ENCODE measurements around the gene APC.
A peak's percentile ranks its signal among the peaks of the same experiment; 100 is the strongest.

APC gene

DNA sequence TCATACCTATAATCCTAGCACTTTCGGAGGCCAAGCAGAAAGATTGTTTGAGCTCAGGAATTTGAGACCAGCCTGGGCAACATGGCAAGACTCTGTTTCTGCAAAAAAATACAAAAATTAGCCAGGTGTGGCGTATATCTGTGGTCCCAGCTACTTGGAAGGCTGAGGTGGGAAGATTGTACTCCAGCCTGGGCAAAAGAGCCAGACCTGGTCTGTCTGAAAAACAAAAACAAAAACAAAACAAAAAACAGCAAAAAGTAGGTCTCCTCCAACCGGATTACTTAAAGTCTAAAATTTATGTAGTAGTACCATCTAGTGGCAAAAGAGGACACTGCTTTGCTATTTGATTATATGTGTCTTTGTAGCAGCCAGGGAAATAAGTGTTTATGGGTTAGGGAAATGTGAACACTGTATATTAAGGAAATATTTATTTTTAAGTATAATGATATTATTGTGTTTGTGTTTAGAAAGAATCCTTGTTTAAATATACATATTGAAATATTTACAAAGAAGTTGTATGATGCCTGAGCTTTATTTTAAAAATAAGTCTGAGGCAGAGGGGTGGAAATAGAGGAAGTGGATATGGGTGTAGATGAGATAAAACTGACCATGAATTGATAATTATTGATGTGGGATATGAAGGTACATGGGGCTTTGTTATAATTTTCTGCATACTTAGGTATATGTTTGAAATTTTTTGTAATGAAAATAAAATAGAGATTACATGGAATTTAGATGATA, 20.0 kb downstream of the APC start:
- DNase-seq (ENCODE audit: insufficient read length) (no peak), FAIRE-seq (peak; percentile 74)
- TF ChIP-seq POLR2A (IDR thresholded peaks at IDR 0.05; ENCODE audit: low read depth, low read length), result no peak
- TF ChIP-seq POLR2AphosphoS5 (IDR thresholded peaks at IDR 0.05; ENCODE audit: low read depth, low read length), result no peak
- TF ChIP-seq TAF1 (IDR thresholded peaks at IDR 0.05; ENCODE audit: borderline replicate concordance, low read depth, low read length), result no peak

DNA sequence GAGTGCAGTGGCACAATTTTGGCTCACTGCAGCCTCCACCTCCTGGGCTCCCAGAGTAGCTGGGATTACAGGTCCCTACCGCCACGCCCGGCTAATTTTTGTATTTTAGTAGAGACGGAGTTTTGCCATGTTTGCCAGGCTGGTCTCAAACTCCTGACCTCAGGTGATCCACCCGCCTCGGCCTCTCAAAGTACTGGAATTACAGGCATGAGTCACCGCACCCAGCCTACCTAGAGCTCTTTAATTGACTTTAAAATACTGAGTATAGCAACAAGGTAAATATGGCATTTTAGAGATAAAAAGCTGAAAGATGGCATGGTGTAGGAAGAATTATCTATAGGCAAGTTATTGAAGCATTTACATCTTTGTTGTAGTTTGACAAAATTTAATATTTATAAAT, 21.0 kb downstream of the APC start:
- TF ChIP-seq POLR2AphosphoS5 (IDR thresholded peaks at IDR 0.05; ENCODE audit: low read depth, low read length) (no peak), TAF1 (IDR thresholded peaks at IDR 0.05; ENCODE audit: borderline replicate concordance, low read depth, low read length) (no peak), POLR2A (IDR thresholded peaks at IDR 0.05; ENCODE audit: low read depth, low read length) (no peak)
- DNase-seq (ENCODE audit: insufficient read length), result no peak
- FAIRE-seq, result no peak

DNA sequence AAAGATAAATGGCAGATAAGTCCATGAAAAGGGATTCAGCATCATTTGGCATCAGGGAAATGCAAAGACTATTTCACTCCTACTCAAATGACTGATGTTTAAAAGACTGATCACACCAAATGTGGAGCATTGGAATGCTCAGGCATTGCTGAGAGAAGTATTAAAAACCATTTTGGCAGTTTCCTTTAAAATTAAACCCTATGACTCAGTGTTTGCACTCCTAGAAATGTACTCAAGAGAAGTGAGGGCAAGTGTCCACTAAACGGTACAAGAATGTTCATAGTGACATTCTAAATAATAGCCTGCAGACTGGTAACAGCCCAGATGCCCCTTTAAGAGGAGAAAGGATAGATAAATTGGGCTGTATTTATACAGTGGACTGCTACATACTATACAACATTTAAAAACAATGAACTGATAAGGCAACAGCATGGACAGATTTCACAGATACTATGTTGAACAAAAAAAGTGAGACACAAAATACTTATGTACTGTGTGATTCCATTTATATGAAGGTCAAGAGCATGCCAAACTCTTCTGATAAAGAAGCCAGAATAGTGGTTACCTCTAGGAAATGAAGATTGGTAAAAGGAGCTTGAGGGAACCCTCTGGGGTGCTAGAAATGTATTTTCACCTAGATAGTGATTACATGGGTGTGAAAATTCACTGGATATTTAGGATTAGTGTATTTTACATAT, 24.6 kb downstream of the APC start:
- no peak for DNase-seq (ENCODE audit: insufficient read length)
- peak; percentile 5 for FAIRE-seq
- TF ChIP-seq POLR2A (IDR thresholded peaks at IDR 0.05; ENCODE audit: low read depth, low read length), result no peak
- TF ChIP-seq POLR2AphosphoS5 (IDR thresholded peaks at IDR 0.05; ENCODE audit: low read depth, low read length), result no peak
- no peak for TF ChIP-seq TAF1 (IDR thresholded peaks at IDR 0.05; ENCODE audit: borderline replicate concordance, low read depth, low read length)

DNA sequence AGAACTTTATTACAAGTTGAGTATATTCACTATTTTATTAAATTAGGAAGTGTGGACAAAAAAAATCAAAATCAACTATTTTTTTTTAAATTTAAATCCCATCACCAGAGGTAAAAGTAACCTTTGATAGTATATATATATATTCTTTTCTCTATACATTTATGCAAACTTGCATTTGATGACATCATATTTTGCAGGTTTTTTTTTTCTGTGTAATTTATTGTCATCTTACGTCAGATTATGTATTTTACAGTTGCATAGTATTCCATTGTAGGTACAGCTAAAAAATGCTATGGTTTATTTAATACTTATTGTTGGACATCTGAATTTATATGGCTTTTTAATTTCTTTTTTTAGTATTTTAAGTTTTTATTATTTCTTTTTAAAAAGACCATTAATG, 25.5 kb downstream of the APC start:
- TF ChIP-seq POLR2A (IDR thresholded peaks at IDR 0.05; ENCODE audit: low read depth, low read length) (no peak), TAF1 (IDR thresholded peaks at IDR 0.05; ENCODE audit: borderline replicate concordance, low read depth, low read length) (no peak), POLR2AphosphoS5 (IDR thresholded peaks at IDR 0.05; ENCODE audit: low read depth, low read length) (no peak)
- DNase-seq (ENCODE audit: insufficient read length) (no peak), FAIRE-seq (no peak)

DNA sequence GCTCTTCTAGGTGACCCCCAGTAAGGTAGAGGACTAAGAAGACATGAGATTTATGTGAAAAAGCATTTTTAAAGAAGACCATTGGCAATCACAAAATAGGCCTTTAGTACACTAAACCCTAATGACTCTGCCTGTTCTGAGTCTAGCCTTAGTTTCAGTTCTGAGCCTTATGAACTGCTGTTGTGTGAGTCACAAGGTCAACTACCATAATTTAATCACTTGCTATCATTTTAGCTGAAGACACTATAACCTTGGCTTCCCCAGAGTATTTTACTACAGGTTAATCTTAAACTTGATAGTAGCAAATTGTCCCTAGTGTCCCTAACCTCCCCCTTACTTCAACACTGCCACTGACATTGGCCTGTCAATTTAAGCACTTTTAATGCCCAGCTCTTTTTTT, 34.4 kb downstream of the APC start:
- FAIRE-seq (no peak), DNase-seq (ENCODE audit: insufficient read length) (no peak)
- TF ChIP-seq TAF1 (IDR thresholded peaks at IDR 0.05; ENCODE audit: borderline replicate concordance, low read depth, low read length) (no peak), POLR2A (IDR thresholded peaks at IDR 0.05; ENCODE audit: low read depth, low read length) (no peak), POLR2AphosphoS5 (IDR thresholded peaks at IDR 0.05; ENCODE audit: low read depth, low read length) (no peak)

DNA sequence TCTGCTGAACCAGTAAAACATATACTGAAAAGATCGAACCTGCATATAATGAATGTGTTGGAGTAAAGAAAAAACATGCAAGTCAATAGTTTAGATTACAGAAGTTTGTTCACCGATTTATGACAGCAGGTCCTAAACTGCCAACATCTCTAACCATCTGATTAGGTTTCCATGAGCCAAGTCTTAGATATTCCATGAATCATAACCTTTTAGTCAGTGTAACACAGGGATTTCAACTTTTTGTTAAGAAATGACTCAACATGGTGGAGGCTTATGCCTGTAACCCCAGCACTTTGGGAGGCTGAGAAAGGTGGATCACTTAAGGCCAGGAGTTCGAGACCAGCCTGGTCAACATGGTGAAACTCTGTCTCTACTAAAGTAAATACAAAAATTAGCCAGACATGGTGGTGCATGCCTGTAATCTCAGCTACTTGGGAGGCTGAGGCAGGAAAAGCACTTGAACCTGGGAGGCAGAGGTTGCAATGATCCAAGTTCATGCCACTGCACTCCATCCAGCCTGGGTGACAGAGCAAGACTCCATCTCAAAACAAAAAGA, 38.7 kb downstream of the APC start:
- FAIRE-seq (peak; percentile 14), DNase-seq (ENCODE audit: insufficient read length) (no peak)
- TF ChIP-seq POLR2A (IDR thresholded peaks at IDR 0.05; ENCODE audit: low read depth, low read length) (no peak), POLR2AphosphoS5 (IDR thresholded peaks at IDR 0.05; ENCODE audit: low read depth, low read length) (no peak), TAF1 (IDR thresholded peaks at IDR 0.05; ENCODE audit: borderline replicate concordance, low read depth, low read length) (no peak)

DNA sequence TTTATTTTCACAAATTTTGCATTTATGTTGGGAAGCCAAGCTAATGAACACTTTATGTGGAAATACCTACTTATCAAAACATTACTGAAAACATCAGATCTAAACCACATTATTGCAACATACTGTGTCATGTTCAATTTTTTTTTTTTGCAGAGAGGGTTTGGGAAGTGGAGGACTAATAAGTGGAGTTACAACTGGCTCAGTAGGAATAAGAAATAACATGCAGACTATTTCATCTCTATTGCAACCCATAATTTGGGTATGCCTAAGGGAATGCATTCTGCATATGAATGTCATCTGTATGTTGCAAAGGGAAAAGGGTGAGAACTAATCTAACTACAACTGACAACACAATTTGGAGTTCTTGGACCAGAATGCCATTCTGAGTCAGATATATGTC, 41.8 kb downstream of the APC start:
- peak; percentile 27 for FAIRE-seq
- no peak for TF ChIP-seq TAF1 (IDR thresholded peaks at IDR 0.05; ENCODE audit: borderline replicate concordance, low read depth, low read length)
- no peak for TF ChIP-seq POLR2A (IDR thresholded peaks at IDR 0.05; ENCODE audit: low read depth, low read length)
- TF ChIP-seq POLR2AphosphoS5 (IDR thresholded peaks at IDR 0.05; ENCODE audit: low read depth, low read length), result no peak
- no peak for DNase-seq (ENCODE audit: insufficient read length)

DNA sequence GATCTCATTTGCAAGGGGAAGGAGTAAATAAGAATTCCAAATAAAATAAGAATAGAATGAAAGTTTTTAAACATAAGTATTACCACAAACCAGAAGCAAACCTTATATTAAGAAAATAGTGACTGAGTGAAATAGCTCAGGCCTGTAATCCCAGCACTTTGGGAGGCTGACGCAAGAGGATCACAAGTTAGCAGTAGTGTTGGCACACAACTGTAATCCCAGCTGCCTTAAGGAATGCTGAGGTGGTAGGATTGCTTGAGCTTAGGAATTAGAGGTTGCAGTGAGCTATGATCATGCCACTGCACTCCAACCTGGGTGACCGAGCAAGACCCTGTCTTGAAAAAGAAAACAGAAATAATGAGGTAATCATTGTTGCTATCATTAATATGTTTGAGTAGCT, 47.0 kb downstream of the APC start:
- FAIRE-seq, result no peak
- no peak for DNase-seq (ENCODE audit: insufficient read length)
- no peak for TF ChIP-seq POLR2A (IDR thresholded peaks at IDR 0.05; ENCODE audit: low read depth, low read length)
- no peak for TF ChIP-seq TAF1 (IDR thresholded peaks at IDR 0.05; ENCODE audit: borderline replicate concordance, low read depth, low read length)
- no peak for TF ChIP-seq POLR2AphosphoS5 (IDR thresholded peaks at IDR 0.05; ENCODE audit: low read depth, low read length)

DNA sequence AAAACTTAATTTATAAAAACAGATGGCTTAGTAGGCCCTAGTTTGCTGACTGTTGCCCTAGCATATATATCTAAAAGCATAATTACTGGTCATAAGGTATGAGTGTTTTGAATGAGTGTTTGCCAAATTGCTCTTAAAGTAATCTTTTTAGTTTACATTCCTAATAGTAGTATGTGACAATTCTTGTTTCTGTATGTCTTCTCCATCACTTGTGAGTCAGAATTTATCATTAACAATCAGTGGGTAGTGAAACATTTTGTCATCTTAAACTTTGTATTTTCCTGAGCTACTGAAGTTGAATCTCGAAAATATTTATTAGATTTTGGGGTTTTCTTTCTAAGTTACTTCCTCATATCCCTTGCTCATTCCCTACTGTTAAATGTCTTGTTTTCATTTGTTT, 49.6 kb downstream of the APC start:
- TF ChIP-seq POLR2A (IDR thresholded peaks at IDR 0.05; ENCODE audit: low read depth, low read length), result no peak
- no peak for TF ChIP-seq TAF1 (IDR thresholded peaks at IDR 0.05; ENCODE audit: borderline replicate concordance, low read depth, low read length)
- TF ChIP-seq POLR2AphosphoS5 (IDR thresholded peaks at IDR 0.05; ENCODE audit: low read depth, low read length), result no peak
- FAIRE-seq (no peak), DNase-seq (ENCODE audit: insufficient read length) (no peak)

DNA sequence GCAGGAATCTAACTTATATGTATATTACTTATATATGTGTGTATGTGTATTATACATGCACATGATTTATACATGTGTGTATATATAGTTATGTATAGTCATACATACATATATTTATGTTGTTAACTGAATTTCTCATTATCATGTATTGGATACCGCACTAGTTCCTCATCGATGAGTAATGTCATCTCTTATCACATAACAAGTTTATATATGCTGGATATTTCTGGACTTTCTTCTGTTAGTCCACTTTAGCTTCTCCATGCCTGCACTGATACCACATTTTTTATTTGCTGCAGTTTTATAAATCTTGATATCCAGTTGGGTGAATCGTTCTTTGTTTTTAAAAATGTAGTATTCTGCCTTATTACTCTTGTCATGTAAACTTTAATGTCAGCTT, 50.2 kb downstream of the APC start:
- TF ChIP-seq POLR2AphosphoS5 (IDR thresholded peaks at IDR 0.05; ENCODE audit: low read depth, low read length) (no peak), TAF1 (IDR thresholded peaks at IDR 0.05; ENCODE audit: borderline replicate concordance, low read depth, low read length) (no peak), POLR2A (IDR thresholded peaks at IDR 0.05; ENCODE audit: low read depth, low read length) (no peak)
- DNase-seq (ENCODE audit: insufficient read length), result no peak
- no peak for FAIRE-seq

DNA sequence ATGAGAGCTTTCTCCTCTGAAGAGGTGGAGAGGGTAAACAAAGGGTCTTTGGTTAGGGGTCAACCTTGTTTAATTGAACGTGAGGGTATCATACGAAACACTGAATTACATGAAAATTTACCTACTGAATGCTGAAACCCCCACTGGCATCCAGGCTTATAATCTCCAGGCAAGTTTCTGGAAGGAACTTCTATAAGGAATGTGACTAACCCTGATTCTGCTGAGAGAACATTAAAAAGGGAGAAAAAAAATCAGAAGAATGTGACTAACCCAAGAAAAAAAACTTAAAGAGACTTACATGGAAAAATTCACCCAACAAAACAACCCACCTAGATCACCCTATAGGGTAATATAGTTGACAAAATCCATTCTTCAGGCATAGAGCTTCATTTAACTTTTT, 55.5 kb downstream of the APC start:
- FAIRE-seq (no peak), DNase-seq (ENCODE audit: insufficient read length) (no peak)
- TF ChIP-seq POLR2AphosphoS5 (IDR thresholded peaks at IDR 0.05; ENCODE audit: low read depth, low read length), result no peak
- no peak for TF ChIP-seq TAF1 (IDR thresholded peaks at IDR 0.05; ENCODE audit: borderline replicate concordance, low read depth, low read length)
- no peak for TF ChIP-seq POLR2A (IDR thresholded peaks at IDR 0.05; ENCODE audit: low read depth, low read length)

DNA sequence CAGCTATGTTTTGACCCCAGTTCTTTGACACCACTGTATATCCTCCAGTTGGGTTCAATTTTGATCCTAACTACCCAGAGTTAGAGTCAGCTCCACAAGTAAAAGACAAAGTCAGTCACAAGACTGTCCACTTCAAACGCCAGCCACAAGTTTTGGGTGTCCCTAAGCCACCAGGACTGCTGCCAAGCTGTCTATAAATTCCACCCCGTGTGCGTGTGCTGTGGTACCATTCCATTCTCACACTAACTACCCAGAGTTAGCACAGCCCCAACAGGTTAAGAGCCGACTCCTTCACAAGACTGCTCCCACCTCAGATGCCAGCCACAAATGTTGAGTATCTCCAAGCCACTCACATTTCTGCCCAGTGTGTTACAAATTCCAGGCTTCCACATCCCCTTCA, 56.7 kb downstream of the APC start:
- FAIRE-seq (no peak), DNase-seq (ENCODE audit: insufficient read length) (no peak)
- no peak for TF ChIP-seq POLR2AphosphoS5 (IDR thresholded peaks at IDR 0.05; ENCODE audit: low read depth, low read length)
- no peak for TF ChIP-seq TAF1 (IDR thresholded peaks at IDR 0.05; ENCODE audit: borderline replicate concordance, low read depth, low read length)
- TF ChIP-seq POLR2A (IDR thresholded peaks at IDR 0.05; ENCODE audit: low read depth, low read length), result no peak
